ENCODE data around the gene OR6C3. TPM values are rescaled to one million over a fixed set of nuclear protein-coding genes. Genes with fewer than 3 reads are reported as not detected.
A peak's percentile ranks its signal among the peaks of the same experiment; 100 is the strongest.
"Not testable (repeated sequence)": the region's sequence is repeated elsewhere in the genome, so short reads cannot be mapped to it uniquely, and the experiment has no call there.

The OR6C3 gene
- polyA plus RNA-seq (ENCODE audit: insufficient read depth in 1 of 5, insufficient read length in 5 of 5, low replicate concordance in 1 of 5): not detected
- long read RNA-seq, donor 1: 0 reads
- long read RNA-seq, donor 2: 0 reads
- long read RNA-seq, donor 3: 0 reads
- long read RNA-seq, donor 4: 0 reads
- long read RNA-seq, donor 5: 0 reads
- long read RNA-seq, donor 6: 0 reads
- long read RNA-seq, donor 7: 0 reads
- long read RNA-seq, donor 8: 0 reads

- no peak for DNase-seq
These were observed at the start of gene OR6C3 for GRCh38 chr12:55330446-55330845. Gene OR6C3 (plus strand): TSS chr12:55330746. CDS start chr12:55331701, 955 bp downstream.

- DNase-seq: no peak
These were observed 49.6 kb upstream of the OR6C3 start for GRCh38 chr12:55280991-55281390.

- DNase-seq: no peak
These were observed 40.5 kb upstream of the OR6C3 start for GRCh38 chr12:55289999-55290398.

GRCh38 chr12:55296469-55296868 lies 34.1 kb upstream of the OR6C3 start, which contains the start of gene OR6C6:
Gene OR6C6 (minus strand): TSS chr12:55296569. CDS start chr12:55295232, 1,337 bp downstream.
- no peak for DNase-seq

GRCh38 chr12:55314043-55314442 lies 16.5 kb upstream of the OR6C3 start, which contains the start of gene OR6C1:
Gene OR6C1 (plus strand): TSS chr12:55314343. CDS start chr12:55320600, 6,257 bp downstream.
- DNase-seq: no peak

- peak; percentile 6 to 8 for DNase-seq
These were observed 10.3 kb upstream of the OR6C3 start for GRCh38 chr12:55320201-55320600.

- DNase-seq: not testable (repeated sequence)
These were observed 4.7 kb upstream of the OR6C3 start for GRCh38 chr12:55325801-55326200.

GRCh38 chr12:55336002-55336401 lies 5.5 kb downstream of the OR6C3 start:
- no peak for DNase-seq

- DNase-seq: not testable (repeated sequence)
These were observed 24.8 kb downstream of the OR6C3 start for GRCh38 chr12:55355338-55355737.

GRCh38 chr12:55362675-55363074 lies 32.1 kb downstream of the OR6C3 start, which contains the start of gene OR6C75:
Gene OR6C75 (plus strand): TSS chr12:55362975. CDS start chr12:55365111, 2,136 bp downstream.
- no peak for DNase-seq

GRCh38 chr12:55365086-55365485 lies 34.5 kb downstream of the OR6C3 start:
- DNase-seq: no peak

- no peak for DNase-seq
These were observed 42.0 kb downstream of the OR6C3 start for GRCh38 chr12:55372521-55372920.

Other genes starting within 250 kb of the OR6C3 start
- gene OR9K2, start 204.3 kb upstream of the OR6C3 start, polyA plus RNA-seq (ENCODE audit: insufficient read depth in 1 of 5, insufficient read length in 5 of 5, low replicate concordance in 1 of 5): not detected
- not detected for gene OR10A7, start 109.7 kb upstream of the OR6C3 start, polyA plus RNA-seq (ENCODE audit: insufficient read depth in 1 of 5, insufficient read length in 5 of 5, low replicate concordance in 1 of 5)
- gene OR6C74, start 86.1 kb upstream of the OR6C3 start, polyA plus RNA-seq (ENCODE audit: insufficient read depth in 1 of 5, insufficient read length in 5 of 5, low replicate concordance in 1 of 5): not detected
- under 1 TPM in 1 of 5 donors, not detected in 4; 0.12 TPM for gene OR6C6, start 34.2 kb upstream of the OR6C3 start, polyA plus RNA-seq (ENCODE audit: insufficient read depth in 1 of 5, insufficient read length in 5 of 5, low replicate concordance in 1 of 5)
- gene OR6C1, start 16.4 kb upstream of the OR6C3 start, polyA plus RNA-seq (ENCODE audit: insufficient read depth in 1 of 5, insufficient read length in 5 of 5, low replicate concordance in 1 of 5): not detected
- under 1 TPM; 0.05 to 0.08 (median 0.06) TPM for gene OR6C75, start 32.2 kb downstream of the OR6C3 start, polyA plus RNA-seq (ENCODE audit: insufficient read depth in 1 of 5, insufficient read length in 5 of 5, low replicate concordance in 1 of 5)
- not detected for gene OR6C65, start 69.8 kb downstream of the OR6C3 start, polyA plus RNA-seq (ENCODE audit: insufficient read depth in 1 of 5, insufficient read length in 5 of 5, low replicate concordance in 1 of 5)
- not detected for gene OR6C76, start 95.5 kb downstream of the OR6C3 start, polyA plus RNA-seq (ENCODE audit: insufficient read depth in 1 of 5, insufficient read length in 5 of 5, low replicate concordance in 1 of 5)
- not detected for gene OR6C2, start 113.3 kb downstream of the OR6C3 start, polyA plus RNA-seq (ENCODE audit: insufficient read depth in 1 of 5, insufficient read length in 5 of 5, low replicate concordance in 1 of 5)
- gene OR6C70, start 139.4 kb downstream of the OR6C3 start, polyA plus RNA-seq (ENCODE audit: insufficient read depth in 1 of 5, insufficient read length in 5 of 5, low replicate concordance in 1 of 5): not detected
- not detected for gene OR6C68, start 161.6 kb downstream of the OR6C3 start, polyA plus RNA-seq (ENCODE audit: insufficient read depth in 1 of 5, insufficient read length in 5 of 5, low replicate concordance in 1 of 5)
- gene OR6C4, start 218.9 kb downstream of the OR6C3 start, polyA plus RNA-seq (ENCODE audit: insufficient read depth in 1 of 5, insufficient read length in 5 of 5, low replicate concordance in 1 of 5): under 1 TPM in 3 of 5 donors, not detected in 2; 0.03 to 0.04 (median 0.04) TPM
- not detected for gene OR2AP1, start 241.7 kb downstream of the OR6C3 start, polyA plus RNA-seq (ENCODE audit: insufficient read depth in 1 of 5, insufficient read length in 5 of 5, low replicate concordance in 1 of 5)

Measured in right lung (tissue), 10 donors.